NCI-H774 (cell line): Measurements from ENCODE around the gene KRT86.
"Not testable (repeated sequence)": the region's sequence is repeated elsewhere in the genome, so short reads cannot be mapped to it uniquely, and the experiment has no call there.

Source experiments
- DNase-seq: peaks from one replicate; lab custom pipeline; 2025; lab: John Stamatoyannopoulos, UW

Gene KRT86

DNA sequence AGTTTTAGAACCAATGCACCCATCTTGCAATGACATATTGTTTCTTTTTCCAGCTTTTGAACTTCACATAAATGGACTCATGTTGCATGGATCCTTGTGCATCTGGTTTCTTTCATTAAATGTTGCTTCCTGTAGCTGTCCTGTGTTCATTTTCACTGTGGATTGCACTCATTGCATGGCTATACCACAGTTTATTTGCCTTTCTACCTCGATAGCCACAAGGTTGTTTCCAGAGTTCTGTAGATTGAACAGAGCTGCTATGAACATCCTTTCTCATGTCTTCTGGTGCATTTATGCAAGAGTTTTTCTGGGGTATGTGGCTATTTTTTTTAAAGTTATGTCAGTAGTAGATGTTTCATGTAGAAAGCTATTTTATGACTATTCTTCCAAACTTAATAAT is 20.4 kb downstream of the KRT86 start:
- DNase-seq: no peak

DNA sequence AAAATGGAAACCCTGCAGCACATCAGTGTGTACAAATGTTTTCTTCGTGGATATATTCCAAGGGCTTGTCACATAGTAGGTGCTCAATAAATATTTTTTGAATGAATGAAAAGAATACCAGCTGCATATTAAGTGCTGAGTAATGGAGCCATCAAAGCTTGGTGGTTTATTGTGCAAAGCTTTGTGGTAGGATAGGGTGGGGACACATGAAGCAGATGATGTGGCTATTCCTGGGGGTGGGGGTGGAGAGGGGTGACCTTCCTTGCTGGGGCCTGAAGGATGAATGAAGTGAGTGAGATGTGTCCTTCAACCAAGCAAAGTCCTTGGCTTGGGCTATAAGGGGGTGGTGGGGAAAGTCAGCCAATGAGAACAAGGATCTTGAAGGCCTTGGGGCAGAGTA is 21.2 kb downstream of the KRT86 start:
- no peak for DNase-seq

DNA sequence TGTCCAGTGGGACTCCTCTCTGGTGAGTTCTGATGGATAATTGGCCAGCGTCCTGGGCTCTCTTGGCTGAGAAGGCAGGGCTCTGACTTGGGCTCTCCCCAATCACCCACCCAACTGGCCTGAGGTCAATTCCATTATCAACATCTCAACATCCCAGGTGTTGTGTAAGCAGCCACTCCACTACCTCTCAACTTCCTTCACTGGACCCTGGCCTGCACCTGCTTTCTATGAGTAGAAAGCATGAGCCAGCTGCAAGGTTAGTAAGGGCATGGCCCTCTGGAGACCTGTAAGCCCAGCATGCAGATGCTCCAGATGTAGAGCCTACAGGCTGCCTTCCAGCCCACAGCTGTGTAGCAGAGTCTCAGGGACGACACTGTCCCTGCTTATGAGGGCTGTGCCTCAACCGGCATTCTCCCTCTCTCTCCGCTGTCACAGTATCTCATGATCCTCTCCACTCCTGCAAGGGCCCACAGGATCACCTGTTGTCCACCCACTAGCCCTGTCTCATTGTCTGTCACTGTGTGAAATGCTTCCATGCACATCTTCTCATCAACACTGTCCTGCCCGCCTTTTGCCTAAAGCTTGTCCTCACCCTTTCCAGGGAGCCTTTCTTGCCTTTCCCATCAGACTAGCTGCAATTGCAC is 22.2 kb downstream of the KRT86 start:
- DNase-seq: no peak

DNA sequence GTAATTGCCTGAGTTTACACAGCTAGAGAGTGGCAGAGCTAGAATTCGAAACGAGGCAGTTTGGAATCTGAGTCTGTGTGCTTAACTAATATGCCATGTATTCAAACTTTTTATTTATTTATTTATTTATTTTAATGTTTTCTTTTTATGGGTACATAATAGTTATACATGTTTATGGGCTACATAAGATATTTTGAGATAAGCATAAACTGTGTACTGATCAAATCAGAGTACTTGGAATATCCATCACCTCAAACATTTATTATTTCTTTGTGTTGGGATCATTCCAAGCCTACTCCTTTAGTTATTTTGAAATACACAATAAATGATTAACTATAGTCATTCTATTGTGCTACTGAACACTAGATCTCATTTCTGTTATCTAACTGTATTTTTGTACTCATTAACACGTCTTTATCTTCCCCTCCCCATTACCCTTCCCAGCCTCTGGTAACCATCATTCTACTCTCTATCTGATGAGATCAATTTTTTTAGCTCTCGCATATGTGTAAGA is 24.3 kb downstream of the KRT86 start:
- DNase-seq: no peak

DNA sequence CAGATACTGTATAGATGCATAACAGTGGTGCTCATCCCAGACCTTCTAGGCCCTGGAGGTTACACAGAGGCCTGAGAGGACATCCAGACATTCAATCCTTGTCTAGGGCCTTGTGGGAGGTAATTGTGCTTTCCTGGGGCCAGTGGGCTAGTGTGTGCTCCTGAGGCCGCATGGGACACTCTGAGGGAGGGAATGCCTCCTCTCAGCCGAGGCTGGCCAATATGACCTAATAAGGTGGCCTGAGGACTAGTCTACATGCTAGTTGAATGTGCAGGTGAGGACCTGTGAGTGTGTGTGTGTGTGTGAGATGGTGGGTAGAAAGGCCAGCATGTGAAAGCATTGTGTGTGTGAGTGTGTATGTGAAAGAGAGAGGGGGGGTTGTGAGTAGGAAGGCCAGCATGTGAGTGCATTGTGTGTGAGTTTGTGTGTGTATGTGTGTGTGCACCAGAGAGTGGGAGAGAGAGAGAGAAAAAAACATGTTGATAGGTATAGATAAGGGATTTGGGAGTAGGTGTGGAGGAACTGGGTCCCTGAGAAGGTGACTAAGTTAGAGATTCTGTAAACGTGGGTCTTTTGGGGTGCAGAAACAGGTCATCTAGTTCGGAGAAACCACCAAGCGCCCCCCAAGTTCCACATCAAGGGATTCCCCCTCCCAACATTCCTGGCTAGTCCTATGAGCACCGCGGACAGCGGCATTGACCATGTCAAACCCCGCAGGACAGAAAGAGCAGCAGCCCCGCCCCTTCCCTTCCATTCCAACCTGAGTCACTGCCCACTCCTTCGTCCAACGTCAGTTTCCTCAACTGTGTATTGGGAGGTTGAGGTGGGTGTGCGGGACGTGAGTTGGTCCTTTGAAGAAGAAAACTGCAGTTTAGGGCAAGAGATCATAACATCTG is 26.6 kb downstream of the KRT86 start:
- DNase-seq: no peak

DNA sequence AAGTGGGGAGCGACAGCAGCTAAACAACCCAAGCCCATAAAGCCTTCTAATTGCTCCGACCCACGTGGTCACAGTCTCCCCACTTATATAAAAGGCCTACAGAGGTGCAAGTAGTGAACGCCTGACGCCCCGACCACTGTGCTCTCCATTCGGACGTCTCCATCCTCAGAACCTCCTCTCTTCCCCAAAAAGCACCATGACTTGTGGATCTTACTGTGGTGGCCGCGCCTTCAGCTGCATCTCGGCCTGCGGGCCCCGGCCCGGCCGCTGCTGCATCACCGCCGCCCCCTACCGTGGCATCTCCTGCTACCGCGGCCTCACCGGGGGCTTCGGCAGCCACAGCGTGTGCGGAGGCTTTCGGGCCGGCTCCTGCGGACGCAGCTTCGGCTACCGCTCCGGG is 27.3 kb downstream of the KRT86 start:
- not testable (repeated sequence) for DNase-seq

DNA sequence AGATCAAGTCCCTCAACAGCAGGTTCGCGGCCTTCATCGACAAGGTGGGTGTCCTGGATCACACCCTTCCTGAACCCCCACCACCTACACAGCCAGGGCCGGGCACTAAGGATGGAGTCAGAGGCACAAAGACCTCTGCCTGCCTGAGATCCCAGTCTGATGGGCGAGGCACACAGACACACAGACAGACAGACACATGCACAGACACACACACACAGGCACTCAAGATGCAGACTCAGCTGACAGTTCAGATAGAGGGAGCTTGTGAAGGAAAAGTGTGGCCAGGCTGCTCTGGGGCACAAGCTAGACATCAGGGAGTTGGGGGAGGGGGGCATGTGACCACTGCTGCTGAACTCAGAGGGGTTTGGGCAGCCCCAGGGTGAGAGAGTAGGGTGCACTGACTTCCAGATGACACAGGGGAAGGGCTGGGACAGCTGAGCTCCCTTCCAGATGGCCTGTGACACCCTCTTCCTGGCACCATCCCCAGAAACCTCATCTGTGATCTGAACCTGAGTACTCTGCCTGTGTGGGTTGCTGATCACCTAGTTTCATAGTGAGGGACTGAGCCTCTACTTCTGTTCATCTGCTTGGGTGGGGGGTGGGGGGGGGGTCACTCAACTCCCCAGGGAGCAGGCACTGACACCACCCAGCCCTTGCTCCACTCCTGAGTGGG is 27.9 kb downstream of the KRT86 start:
- DNase-seq: not testable (repeated sequence)

DNA sequence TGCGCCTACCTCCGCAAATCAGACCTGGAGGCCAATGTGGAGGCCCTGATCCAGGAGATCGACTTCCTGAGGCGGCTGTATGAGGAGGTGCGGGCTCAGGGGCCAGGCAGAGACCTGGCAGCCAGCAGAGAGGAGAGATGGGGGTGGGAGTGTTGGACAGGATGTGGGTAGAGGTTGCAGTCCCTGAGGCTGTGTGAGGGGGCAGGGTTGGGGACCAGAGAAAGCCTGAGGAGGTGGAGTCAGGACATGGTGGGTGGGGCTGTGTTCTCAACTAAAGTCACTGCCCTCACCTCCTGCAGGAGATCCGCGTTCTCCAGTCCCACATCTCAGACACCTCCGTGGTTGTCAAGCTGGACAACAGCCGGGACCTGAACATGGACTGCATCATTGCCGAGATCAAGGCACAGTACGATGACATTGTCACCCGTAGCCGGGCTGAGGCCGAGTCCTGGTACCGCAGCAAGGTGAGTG is 30.5 kb downstream of the KRT86 start:
- DNase-seq: not testable (repeated sequence)

DNA sequence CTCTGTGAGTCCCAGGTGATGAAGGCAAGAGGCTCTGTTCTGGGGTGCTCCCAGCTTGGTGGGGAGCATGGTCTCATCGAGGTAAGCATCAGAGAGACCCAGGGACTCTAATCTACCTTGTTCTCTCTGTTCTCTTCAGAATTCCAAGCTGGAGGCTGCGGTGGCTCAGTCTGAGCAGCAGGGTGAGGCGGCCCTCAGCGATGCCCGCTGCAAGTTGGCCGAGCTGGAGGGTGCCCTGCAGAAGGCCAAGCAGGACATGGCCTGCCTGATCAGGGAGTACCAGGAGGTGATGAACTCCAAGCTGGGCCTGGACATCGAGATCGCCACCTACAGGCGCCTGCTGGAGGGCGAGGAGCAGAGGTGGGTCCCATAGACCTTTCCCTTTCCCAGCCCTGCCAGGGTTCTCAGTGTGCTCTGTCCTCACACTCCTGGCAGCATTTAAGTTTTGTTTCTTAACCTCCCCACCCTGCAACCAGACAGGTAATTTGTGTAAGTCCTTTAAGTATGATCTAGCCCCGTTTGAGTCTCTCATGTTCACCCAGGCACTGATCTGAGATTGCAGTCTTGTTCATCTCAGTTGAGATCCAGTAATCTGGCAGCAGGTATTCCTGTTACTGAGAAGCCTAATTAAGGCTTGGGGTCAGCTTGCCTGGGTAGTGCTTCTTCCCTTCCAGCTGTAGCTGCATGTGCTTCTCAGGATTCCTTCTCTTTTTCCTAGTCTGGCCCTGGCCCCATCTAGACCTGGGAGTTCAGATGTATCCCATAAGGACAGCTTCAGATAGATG is 31.7 kb downstream of the KRT86 start:
- DNase-seq: no peak

DNA sequence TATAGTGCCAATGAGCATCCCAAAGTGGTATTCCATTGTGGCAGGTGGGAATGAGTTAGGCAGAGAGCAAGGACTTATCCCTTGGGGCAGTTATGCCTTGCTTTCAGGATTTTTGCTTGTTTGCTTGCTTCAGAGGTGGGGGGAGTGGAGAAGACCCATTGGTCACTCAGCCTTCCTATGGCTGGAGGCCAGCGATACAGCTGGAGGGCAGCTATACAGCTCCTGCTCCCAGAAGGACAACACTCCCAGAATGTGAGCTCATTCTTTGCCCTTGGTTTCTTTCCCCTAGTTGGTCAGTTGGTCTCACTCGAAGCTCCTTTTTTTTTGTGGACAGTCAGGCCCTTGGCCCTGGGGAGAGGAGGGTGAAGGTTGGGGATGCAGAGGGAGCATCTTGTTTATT is 32.3 kb downstream of the KRT86 start:
- DNase-seq: no peak

DNA sequence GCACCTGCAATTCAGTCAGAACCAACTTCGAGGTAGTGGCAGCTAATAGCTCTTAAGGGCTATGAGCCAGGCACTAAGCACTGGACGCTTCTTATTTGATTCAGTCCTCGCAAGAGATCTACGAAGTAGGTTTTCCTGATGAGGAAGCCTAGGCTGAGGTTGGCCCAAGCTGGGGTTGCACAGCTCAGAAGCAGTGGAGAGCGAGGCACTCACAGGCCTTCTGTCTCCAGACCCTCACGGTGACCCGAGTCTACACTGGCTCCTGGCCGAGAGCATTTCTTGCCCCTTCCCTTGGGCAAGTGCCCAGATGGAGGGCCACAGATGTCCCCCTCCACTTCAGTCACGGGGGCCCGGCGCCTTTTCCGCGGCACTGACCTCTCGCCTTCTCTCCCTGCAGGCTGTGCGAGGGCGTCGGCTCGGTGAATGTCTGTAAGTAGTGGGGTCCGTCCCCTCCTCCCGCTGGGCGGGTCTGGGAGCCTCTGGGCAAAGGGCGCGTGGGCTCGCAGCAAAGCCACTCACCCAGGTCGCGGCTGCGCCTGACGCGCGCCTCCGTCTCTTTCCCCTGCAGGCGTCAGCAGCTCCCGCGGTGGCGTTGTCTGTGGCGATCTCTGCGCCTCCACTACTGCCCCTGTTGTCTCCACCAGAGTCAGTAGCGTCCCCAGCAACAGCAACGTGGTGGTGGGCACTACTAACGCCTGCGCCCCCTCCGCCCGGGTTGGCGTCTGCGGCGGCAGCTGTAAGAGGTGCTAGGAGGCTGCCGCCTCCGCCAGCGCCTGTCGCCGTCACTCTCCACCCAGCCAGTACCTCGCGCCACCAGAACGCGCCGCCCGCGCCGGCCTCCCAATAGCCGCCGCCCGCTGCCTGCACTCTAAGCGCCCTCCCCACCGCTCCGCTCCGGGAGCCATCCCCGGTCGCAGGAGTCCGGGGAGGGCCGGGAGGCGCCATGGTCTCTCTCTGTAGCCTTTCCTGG is 33.7 kb downstream of the KRT86 start:
- DNase-seq: peak; percentile 66

DNA sequence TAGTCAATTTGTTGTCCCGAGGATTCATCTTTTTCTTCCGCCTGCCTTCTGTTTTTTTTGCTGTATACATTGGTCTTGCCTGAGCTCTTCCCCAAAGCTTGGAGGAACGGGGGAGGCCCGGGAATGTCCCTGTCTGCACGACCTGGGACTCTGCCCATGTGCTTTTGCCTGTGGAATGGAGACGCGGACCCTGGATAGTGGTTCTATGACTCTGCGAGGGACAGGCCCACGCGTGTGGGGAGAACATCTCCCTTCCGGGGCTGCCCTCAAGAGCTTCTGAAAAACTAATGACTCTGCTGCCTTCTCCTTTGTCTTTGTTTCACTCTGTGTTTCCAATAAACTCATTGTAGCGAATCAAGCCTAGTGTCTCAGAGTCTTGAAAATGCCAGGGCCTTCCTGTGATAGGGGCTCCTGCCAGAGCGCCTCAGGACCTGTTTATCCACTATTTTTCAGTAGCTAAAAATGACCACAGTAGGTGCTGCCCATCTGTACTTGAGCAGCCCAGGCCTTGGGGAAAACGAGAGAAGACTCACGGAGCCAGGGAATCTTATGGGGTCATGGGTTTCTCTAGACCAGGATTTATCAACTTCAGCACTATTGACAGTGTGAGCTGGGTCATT is 34.5 kb downstream of the KRT86 start:
- DNase-seq: no peak

DNA sequence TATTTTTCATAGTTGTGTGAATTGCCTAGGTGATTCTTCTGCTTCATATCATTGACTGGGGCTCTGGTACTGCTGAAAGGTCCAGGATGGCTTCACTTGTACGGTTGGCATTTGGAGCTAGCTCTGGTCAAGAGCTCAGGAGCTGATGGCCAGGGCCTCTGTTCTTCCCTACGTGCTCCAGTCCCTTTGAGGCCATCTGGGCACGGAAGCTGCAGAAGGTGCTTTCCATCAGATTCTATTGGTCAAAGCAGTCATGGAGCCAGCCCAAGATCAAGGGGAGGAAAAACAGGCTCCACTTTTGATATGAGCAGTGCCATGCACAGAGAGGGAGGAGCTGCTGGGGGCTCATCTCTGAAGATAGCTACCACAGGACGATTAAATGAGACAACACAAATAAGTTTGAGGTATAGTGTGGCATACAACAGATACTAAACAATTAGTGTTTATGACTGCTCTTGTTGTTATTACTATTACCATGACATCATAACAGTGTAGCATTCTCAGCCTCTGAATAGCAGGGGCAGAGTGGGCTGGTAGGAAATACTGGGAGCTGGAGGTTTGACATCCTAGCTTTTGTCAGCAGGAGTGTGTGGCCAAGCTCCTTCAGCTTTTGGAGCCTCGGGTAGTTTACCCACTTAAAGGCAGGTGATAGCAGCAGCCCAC is 36.3 kb downstream of the KRT86 start:
- no peak for DNase-seq

DNA sequence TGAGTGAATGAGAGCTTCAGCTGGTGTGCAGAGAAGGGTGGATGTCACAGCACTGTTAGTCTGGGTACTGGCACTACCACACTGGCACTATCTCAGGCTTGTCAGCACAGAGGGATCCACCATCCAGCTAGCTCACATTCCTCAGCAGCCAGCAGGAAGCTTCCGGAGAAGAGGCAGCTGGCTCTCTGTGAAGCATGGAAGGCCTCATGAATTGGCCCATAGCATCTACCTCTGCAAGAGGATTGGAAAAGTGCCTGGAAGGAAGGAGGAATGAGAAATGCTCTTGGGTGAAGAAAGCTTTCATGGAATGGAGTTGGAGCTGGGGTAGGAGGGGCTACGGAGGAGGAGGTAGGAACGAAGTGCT is 36.8 kb downstream of the KRT86 start:
- DNase-seq: no peak

DNA sequence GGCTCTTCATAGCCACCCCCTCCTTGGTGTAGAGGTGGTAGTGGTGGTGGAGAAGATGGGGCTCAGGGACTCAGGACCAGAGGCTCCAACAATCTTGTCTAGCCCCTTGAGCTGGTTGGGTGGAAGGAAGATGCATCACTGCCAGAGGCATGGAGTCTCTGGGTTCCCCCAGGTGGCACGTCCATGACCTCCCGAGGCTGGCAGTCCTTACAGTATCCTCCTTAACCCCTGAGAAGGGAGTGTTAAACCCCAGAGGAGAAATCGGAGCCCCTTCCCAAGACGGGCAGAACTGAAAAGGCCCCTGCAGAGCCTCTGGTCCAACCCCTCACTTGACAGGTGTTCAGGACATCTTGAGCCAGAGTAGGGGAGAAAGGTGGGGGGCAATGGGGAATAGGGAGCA is 37.6 kb downstream of the KRT86 start:
- no peak for DNase-seq

DNA sequence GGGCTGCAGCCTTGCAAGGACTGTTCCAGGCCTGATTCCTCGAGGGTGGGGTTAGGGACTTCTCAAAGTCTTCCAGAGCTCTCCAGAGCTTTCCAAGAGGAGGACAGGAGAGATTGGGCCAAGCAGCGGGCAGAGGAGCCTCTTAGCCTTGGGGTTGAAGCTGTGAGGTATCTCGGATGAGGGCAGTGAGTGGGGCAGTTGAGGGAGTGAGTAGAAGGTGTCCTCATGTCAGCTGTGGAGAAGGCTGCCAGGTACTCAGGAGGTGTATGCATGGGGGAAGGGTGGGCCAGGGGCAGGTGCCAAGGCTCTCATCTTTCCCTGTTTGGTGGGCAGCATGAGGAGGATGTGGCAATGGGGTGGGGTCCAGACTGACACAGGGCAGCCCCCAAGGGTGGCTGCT is 39.0 kb downstream of the KRT86 start:
- no peak for DNase-seq

DNA sequence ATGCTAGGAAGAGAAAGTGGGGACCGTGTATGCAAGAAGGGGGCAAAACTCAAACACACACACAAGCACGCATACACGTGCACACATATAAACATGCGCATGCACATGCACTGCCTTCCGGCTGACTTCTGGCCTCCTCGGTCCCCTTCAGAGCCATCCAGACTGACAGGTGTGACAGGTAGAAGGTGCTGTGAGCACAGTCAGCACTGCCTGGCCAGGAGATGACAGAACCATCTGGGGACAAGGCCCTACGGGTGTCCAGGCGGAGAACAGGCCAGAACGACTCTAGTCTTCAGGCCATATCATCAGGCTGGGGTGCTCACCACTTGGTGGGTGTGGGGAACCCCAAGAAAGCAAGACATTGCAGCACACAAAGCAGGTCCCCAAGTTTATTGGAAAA is 39.5 kb downstream of the KRT86 start:
- no peak for DNase-seq

DNA sequence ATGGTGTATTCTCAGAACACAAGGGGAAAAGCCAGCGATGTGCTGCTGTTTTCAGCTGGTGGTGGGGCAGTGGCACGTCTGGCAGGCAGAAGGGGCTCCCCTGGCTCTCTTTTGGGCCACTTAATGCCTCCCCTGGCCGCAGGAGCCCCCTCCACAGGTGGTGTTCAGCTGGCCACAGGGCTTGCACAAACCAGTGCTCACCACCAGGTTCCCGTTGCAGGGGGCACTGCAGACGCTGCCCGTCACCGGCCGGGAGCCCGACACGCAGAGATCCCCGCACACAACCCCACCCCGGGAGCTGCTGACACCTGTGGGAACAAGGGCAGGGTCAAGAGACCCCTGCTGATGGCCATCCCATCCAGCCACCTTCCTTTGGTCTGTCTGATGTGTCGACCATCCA is 40.1 kb downstream of the KRT86 start:
- no peak for DNase-seq

DNA sequence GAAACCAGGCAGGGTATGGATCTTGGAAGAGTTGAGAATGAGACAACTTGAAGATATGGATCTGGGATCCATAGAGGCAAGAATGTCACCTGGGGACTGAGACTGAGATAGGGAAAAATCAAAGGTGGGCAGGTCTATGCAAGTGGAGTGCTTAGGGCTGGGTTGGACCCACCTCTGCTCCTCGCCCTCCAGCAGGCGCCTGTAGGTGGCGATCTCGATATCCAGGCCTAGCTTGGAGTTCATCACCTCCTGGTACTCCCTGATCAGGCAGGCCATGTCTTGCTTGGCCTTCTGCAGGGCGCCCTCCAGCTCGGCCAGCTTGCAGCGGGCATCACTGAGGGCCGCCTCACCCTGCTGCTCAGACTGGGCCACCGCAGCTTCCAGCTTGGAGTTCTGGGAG is 41.3 kb downstream of the KRT86 start:
- not testable (repeated sequence) for DNase-seq

DNA sequence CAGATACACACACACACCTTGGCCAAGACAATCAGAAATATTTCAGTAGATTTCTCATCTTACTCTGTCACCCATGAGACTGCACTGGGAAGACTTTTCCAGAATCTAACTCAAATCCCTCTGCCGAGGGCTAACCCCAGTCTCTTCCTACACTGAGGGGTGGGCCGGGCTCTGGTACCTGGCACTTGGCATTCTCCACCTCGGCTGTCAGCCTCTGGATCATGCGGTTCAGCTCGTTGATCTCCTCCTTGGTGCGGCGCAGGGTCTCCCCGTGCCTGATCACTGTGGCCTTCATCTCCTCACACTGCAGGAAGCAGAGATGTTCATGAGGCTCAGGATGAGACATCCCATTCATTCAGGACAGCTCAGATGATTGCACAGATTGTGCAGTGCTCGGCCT is 41.8 kb downstream of the KRT86 start:
- no peak for DNase-seq
